ENCODE data around the gene FRMPD4. TPM values are rescaled to one million over a fixed set of nuclear protein-coding genes. Genes with fewer than 3 reads are reported as not detected.

Gene FRMPD4
- total and polyA plus RNA-seq, 8 donors = 0.45 to 0.86 (median 0.68) TPM; not detected in 2

- Histone ChIP-seq H3K27me3 (no peaks in the 10 kb centered on the region), H3K4me1 (no peaks in the 10 kb centered on the region), H3K9me3 (no peaks in the 10 kb centered on the region), H3K27ac (no peak overlapping the region), H3K36me3 (no peaks in the 10 kb centered on the region), H3K4me3 (no peak overlapping the region)
- no peak for TF ChIP-seq CTCF (IDR thresholded peaks at IDR 0.05)
- intact Hi-C loops (cut with DNase I) = no loop called here
- DNase-seq (no peak), ATAC-seq (no peak)
These were observed 302.0 kb downstream of the FRMPD4 start for GRCh38 chrX:12440246-12440645.

GRCh38 chrX:12441381-12442128, 303.3 kb downstream of the FRMPD4 start:
- Histone ChIP-seq H3K27me3 (no peaks in the 10 kb centered on the region), H3K36me3 (no peaks in the 10 kb centered on the region), H3K4me1 (no peaks in the 10 kb centered on the region), H3K9me3 (no peaks in the 10 kb centered on the region), H3K4me3 (no peak overlapping the region), H3K27ac (no peak overlapping the region)
- no peak for TF ChIP-seq CTCF (IDR thresholded peaks at IDR 0.05)
- no peak for DNase-seq
- no peak for ATAC-seq
- intact Hi-C loops (cut with DNase I) = no loop called here

DNA sequence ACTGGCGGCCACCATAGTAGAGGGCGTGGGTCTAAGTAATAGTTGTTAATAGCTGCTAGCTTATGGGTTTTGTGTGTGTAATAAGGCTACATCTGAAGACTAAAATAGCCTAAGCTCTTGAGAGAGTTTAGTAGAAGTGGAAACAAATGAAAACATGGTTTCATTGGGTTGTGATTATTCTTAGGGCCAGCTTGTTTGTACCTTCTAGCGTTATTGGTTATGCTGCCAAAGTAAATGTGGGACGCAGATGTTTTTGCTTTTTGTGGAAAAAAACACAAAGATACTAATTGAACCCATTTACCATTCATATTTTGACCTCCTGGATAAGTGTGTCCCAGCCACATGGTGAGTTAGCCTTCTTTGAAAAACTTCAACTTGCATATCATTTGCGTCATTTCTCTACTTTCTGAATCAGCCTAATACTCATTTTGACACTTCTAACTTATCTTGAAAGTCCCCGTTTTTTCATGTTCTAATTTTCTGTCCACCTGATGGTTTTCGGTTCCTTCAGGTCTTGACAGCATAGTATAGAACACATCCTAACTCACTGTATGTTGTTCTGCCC, 305.3 kb downstream of the FRMPD4 start:
- no peaks in the 10 kb centered on the region for H3K27me3 ChIP-seq
- no peaks in the 10 kb centered on the region for H3K9me3 ChIP-seq
- H3K4me3 ChIP-seq = no peak overlapping the region
- DNase-seq (no peak), ATAC-seq (no peak)
- H3K27ac ChIP-seq = no peak overlapping the region
- intact Hi-C loops (cut with DNase I) = no loop called here
- no peaks in the 10 kb centered on the region for H3K36me3 ChIP-seq
- no peaks in the 10 kb centered on the region for H3K4me1 ChIP-seq
- TF ChIP-seq CTCF (IDR thresholded peaks at IDR 0.05) = no peak

DNA sequence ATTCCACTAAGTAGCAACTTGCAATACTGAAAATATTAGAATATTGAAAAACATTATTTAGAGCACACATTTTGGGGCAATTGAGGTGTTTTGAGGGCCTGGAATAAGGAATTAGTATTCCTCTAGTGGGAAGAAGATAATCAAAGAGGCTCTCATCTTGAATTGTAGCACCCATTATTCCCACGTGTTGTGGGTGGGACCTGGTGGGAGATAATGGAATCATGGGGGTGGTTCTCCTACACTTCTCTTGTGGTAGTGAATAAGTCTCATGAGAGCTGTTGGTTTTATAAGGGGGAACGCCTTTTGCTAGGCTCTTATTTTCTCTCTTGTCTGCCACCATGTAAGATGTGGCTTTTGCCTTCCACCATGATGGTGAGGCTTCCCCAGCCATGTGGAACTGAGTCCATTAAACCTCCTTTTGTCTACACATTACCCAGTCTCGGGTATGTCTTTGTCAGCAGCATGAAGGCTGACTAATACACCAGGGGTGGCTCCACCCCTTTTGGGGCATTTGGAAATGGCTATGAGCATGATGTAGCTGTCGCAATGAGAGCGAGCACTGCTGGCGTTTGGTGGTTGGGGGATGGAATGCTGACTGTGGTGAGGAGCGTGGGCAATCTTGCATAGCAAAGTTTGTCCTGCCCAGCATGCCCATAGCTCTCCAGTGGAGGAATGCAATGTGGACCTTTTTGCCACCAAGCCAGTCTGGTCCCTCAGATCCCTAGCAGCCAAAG, 308.2 kb downstream of the FRMPD4 start:
- ATAC-seq = no peak
- H3K27me3 ChIP-seq = no peaks in the 10 kb centered on the region
- intact Hi-C loops (cut with DNase I) = no loop called here

More for the DNA sequence above, 308.2 kb downstream of the FRMPD4 start:
- no peak for DNase-seq
- H3K27ac ChIP-seq = no peak overlapping the region
- H3K4me1 ChIP-seq = no peaks in the 10 kb centered on the region
- H3K4me3 ChIP-seq = no peak overlapping the region
- H3K9me3 ChIP-seq = no peaks in the 10 kb centered on the region
- TF ChIP-seq CTCF (IDR thresholded peaks at IDR 0.05) = no peak
- H3K36me3 ChIP-seq = no peaks in the 10 kb centered on the region
